Pons (tissue), 1 donor: ENCODE measurements around the gene TCTA.
"Not testable (repeated sequence)": the region's sequence is repeated elsewhere in the genome, so short reads cannot be mapped to it uniquely, and the experiment has no call there.

ENCODE experiments used
- DNase-seq: peaks from one replicate; pipeline ENCODE4 v3.0.0-alpha.2; 2016; ENCODE audit warnings: low spot score

The TCTA gene, protein sequence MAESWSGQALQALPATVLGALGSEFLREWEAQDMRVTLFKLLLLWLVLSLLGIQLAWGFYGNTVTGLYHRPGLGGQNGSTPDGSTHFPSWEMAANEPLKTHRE

DNA sequence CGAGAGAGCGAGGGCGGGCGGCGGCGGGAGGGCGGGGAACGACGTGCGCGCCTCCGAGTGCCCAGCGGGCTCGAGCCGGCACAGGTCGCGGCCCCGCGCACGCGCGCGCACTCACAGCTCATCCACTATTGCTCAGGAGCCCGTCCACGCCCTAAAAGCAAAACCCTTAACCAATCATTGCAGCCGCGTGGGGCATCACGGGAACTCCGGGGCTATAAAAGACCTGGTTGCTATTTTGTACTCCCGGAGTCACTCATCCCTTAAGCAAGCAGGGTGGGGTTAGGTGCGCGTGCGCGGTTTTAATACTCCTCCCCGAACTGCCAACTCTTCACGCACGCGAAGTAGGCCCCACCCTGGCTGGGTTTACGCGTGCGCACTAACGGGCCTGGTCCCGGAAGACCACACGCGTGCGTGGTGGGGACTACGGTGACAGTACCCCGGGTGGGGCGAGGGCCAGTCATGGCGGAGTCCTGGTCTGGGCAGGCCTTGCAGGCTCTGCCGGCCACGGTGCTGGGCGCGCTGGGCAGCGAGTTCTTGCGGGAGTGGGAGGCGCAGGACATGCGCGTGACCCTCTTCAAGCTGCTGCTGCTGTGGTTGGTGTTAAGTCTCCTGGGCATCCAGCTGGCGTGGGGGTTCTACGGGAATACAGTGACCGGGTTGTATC, at the start of gene TCTA, which contains the start of gene RHOA:
Gene TCTA (plus strand): TSS at position 456 of the 664 bp plus-strand sequence. CDS start 4 bp downstream, at position 460.
Gene RHOA (minus strand): TSS at position 9 of the 664 bp plus-strand sequence. CDS start 36,387 bp downstream, outside the sequence.
- DNase-seq: peak; percentile 100

DNA sequence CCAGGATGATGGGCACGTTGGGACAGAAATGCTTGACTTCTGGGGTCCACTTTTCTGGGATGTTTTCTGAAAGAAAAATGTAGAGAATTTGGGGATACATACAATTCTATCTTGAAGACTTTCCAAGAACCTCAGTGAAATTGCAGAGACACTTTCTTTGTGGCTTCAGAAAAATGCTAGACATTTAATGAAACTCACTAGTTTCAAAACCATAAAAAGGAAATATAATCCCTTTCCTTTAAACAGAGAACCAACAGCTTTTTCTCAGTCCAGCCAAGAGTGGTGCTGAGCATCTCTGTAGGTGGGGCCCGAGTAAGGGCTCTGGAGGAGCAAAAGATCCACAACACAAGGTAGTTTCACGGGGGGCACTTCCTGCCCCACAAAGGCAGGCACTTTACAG, 49.7 kb upstream of the TCTA start:
- DNase-seq: no peak

DNA sequence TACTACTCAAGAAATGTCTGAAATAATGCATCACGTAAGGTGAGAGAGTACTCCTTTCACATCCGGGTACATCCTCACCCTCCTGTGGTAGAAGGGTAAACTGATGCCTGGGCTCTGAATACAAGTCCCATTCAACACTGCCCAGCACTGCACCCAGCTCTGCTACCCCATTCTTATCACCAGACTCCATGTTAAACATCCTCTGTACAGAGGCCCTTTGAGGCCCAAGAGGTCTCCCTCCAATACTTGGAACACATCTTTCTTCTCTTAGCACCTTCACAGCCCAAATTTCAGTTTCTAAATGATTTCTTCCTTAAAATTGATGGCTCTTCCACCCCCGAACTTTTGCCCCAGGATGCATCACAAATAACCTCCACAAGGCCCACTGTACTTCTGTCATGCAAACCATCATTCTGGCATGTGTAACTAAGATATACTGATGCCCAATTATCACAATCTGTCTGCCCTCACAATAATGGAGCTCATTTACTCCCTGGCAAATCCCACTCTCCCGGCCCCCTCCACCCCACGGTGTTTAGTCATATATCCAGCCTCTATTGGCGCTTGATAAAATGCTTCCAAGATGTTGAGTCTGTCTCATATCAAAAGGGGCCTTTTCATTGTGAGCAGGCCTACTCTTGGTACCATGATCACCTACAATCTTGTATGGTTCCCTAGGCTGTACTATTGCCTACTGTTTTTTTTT, 41.5 kb upstream of the TCTA start:
- DNase-seq: no peak

DNA sequence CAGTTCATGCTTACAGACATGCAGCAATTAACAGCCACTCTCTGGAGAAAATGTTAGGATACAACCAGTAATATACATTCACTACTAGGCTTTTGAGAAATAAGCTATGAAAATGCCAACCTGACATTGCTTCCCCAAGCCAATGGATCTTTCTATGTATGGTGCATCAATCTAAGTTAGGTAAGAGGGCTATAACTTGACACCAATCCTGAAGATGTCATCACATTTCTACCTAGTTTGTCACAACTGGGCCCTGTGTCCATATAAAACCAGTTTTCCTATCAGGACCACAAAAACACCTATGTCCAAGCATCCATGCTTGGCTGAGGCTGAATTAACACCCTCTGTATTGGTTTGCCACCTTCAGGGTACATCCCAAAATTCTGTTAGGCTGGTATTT, 40.3 kb upstream of the TCTA start:
- no peak for DNase-seq

DNA sequence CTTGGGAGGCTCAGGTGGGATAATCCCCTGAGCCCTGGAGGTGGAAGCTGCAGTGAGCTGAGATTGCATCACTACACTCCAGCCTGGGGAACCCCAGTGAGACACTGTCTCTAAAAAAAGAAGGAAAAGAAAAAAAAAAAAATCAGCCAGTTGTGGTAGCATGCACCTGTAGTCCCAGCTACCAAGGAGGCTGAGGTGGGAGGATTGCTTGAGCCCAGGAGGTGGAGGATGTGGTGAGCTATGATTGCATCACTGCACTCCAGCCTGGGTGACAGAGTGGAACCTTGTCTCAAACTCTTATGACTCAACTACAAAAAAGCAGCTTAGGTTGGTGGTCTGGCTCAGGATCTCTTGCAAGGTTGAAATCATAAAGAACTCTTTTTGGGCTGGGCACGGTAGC, 34.7 kb upstream of the TCTA start:
- no peak for DNase-seq

DNA sequence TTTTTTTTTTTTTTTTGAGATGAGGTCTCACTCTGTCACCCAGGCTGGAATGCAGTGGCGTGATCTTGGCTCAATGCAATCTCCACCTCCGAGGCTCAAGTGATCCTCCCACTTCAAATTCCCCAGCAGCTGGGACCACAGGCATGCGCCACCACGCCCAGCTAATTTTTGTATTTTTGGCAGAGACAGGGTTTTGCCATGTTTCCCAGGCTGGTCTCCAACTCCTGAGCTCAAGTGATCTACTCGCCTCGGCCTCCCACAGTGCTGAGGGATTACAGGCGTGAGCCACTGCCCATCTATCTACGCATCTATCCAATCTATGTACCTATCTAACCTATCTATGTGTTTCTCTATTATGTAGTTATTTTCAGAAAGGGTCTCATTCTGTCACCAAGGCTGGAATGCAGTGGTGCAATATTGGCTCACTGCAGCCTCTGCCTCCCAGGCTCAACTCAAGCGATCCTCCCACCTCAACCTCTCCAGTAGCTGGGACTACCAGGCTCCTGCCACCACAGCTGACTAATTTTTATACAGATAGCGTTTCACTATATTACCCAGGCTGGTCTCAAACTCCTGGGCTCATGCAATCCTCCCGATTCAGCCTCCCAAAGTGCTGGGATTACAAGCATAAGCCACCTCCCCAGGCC, 33.9 kb upstream of the TCTA start:
- DNase-seq: no peak

DNA sequence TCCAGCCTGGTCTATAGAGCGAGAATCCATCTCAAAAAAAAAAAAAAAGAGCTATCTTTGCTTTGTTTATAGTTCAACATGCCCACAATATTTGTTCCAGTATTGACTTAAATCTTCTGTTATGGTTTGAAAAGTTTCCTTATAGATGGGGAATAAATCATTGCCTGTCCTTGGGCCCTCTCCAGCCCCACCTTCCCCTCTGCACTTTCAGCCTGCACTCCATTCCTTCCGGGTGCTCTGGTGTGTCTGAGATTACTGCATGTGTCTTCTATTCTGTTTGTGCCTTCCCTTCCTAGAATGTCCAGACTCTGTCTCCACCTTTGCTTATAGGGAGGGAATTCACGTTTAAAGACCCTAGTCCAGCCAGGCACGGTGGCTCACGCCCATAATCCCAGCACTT, 28.8 kb upstream of the TCTA start:
- DNase-seq: no peak

DNA sequence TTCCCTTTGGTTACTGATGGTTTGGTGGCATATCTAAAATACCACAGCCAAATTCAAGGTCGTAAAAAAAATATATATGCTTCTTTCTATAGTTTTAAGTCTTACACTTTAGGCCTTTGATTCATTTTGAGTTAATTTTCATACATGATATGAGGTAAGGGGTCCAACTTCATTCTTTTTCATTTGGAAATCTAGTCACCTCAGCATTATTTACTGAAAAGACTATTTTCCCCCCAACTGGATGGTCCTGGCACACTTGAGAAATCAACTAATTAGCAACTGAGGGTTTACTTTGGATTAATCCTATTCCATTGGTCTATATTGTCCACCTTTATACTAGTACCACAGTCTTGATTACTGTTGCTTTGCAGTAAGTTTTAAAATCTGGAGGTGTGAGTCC, 26.6 kb upstream of the TCTA start:
- no peak for DNase-seq

DNA sequence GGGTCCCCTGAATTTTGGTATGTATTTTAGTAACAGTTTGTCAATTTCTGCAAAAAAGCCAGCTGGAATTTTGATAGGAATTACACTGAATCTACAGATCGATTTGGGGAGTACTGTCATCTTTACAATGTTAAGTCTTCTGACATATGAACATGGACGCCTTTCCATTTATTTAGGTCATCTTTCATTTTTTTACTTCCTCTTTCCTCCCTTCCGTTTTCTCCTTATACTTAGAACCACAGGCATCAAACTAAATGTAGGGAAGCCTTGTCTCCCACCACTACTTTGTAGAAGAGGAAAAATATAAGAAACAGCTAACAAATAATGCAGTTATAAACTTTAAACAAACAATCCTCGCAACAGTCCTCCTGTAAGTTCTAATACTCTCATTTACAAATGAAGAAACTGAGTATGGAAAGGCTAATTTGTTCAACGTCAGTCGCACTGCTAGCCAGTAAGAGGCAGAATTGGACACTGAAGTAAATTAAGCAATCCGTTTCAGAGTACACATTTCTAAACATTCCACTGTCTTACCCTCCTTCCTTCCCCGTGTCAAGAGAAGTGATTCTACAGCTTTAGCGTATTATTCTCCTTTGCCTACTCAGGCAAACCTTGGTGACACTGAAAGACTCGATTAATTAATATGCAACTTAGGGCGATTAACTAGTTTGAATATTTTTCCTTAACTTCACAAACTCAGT, 26.0 kb upstream of the TCTA start:
- peak; percentile 17 for DNase-seq

DNA sequence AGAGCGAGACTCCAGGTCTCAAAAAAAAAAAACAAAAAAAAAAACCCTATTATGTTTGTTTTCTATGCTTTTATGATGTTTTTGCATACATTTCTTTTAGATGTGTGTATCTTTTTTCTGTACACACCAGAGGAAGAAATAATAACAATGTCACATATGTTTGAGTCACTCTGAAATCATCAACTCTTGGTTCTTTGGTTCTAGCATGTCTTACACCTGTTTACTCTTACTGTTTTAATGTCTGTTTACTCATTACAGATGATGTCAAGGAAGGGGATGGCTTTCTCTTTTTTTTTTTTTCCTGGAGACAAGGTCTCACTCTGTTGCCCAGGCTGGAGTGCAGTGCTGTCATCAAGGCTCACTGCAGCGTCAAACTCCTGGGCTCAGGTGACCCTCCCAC, 24.5 kb upstream of the TCTA start:
- no peak for DNase-seq

DNA sequence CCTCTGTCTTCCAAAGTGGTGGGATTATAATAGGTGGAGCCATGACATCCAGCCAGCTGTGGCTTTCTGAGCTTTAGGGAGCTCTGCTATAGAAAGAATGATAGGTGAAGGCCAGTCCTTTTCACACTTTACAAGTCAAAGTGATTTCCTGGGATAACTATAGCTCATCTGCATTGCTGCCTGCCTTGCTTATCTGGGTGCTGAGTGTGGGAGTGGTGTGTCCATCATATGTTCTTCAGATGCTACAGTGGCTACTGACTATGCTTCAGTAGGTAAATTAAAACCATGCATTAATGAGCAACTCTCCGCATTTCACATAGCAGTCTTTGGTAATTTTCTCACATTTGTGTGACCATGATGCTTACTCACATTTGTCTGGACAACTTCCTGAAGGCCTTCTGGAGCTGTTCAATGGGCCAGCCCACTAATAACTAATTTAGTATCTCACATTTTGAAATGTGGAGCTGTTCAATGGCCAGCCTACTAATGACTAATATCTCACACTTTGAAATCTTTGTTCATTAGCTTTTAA, 23.9 kb upstream of the TCTA start:
- no peak for DNase-seq

DNA sequence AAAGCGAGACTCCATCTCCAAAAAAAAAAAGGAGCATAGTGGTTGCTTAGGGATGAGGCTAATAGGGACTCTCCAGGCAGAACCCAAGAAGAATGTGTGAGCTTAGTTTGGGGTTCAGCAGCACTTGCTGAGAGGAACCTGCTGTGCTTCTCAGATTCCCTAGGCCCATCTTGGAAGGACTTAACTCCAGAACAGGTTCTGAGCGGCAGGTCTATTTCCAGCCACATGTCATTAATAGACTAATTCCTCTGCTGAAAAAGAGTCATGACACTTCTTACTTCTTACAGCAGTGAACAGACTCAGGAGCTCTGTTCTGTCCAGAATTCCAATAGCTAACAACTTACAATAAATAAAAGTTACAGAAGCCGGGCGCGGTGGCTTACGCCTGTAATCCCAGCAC, 22.9 kb upstream of the TCTA start:
- DNase-seq: no peak

DNA sequence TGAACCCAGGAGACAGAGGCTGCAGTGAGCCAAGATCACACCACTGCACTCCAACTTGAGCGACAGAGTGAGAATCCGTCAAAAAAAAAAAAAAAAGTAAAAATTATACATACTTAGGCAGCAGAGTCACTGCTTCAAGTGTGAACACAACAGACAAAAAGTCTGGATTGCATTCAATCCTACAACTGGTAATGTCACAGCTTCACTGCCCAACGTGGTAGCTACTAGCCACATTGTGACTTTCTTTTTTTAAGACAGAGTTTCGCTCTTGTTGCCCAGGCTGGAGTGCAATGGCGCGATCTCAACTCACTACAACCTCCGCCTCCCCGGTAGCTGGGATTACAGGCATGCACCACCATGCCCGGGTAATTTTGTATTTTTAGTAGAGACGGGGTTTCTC, 20.9 kb upstream of the TCTA start:
- DNase-seq: not testable (repeated sequence)

DNA sequence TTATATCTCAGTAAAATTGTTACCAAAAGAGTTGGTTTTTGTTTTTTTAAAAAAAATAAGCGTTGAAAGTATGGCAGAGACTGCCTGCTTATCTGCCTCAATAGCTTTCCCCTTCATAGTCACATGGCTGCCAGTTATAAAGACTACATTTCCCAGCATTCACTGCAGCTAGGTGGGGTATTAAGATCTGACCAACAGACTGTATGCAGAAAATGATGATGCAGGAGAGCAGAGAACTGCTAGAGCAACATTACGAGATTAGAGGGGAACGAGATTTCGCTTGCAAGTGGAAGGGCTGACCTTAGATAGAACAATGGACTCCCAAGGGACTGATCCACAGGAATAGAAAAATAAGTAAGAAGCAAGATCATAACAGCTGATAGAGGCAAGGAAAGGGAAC, 14.8 kb upstream of the TCTA start:
- peak; percentile 32 for DNase-seq

DNA sequence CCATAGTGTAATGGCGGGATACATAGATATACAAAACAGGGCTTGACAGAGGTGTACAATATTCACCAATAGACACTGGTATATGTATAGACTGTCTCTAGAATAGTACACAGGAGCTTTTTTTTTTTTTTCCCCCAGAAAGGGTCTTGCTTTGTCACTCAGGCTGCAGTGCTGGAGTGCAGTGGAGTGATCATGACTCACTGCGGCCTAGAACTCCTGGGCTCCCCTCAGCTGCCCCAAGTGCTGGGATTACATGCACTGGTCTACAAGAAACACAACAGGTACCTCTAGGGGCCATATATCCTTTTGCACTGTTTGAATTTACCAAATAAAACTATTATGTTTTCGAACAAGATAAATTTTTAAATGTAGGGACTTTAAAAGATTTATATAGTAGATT, 12.8 kb upstream of the TCTA start:
- DNase-seq: no peak

DNA sequence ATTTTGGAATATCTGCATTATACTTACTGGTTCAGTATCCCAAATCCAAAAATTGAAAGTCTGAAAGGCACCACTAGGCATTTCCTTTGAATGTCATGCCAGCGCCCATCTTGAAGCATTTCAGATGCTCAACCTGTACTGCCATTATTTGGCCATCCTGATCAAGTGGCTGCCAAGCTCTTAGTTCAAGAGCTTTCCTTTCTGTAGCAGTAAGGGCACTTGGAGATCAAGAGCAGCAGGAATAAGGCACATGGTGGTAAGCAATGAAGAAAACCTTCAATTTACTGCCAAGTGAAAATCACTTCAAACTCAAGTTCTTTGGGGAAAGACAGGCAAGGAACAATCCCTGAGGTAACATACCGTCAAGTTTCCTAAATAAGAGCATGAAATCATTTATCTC, 10.5 kb upstream of the TCTA start:
- DNase-seq: no peak

DNA sequence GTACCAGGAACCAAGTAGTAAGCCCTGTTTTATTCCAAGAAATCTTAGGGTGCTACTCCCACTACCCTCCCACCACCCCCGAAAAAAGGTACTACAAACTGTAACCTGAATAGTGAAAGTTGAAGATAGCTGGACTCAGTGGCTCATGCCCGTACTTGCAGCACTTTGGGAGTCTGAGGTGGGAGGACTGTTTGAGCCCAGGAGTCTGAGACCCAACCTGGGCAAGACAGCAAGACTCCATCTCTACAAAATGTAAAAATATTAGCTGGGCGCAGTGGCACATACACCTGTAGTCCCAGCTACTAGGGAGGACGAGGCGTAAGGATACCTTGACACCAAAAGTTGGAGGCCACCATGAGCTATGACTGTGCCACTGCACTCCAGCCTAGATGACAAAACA, 8.3 kb upstream of the TCTA start:
- DNase-seq: no peak

DNA sequence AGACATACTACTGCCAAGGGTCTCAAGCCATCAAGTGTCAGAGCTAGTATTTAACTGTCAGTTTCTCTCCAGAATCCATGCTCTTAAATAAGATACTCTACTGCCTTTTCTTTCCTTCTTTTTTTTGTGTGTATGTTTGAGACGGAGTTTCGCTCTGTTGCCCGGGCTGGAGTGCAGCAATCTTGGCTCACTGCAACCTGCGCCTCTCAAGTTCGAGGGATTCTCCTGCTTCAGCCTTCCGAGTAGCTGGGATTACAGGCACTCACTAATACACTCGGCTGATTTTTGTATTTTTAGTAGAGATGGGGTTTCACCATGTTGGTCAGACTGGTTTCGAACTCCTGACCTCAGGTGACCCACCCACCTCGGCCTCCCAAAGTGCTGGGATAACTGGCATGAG, 6.7 kb upstream of the TCTA start:
- DNase-seq: not testable (repeated sequence)

DNA sequence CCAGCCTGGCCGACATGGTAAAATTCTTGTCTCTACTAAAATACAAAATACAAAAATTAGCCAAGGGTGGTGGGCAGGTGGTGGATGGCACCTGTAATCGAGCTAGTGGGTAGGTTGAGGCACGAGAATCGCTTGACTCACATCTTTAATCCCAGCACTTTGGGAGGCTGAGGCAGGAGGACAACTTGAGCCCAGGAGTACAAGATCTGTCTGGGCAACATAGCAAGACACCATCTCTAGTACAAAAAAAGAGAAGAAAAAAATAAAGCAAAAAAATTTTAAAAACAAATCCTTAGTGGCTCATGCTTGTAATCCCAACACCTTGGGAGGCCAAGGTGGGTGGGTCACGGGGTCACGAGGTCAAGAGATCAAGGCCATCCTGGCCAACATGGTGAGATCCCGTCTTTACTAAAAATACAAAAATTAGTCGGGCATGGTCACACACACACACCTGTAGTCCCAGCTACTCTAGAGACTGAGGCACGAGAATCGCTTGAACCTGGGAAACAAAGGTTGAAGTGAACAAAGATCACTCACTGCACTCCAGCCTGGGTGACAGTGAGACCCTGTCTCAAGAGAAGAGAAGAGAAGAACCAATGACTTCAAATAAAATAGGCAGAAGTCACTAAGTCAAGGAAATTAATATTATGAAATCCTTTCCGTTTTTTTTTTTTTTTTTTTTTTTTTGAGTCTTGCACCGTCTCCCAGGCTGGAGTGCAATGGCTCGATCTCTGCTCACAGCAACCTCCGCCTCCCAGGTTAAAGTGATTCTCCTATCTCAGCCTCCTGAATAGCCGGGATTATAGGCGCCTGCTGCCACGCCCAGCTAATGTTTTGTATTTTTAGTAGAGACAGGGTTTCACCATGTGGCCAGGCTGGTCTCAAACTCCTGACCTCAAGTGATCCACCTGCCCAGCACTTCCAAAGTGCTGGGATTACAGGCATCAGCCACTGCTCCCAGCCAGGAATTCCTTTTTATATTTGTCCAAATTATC, 5.4 kb upstream of the TCTA start:
- DNase-seq: no peak

DNA sequence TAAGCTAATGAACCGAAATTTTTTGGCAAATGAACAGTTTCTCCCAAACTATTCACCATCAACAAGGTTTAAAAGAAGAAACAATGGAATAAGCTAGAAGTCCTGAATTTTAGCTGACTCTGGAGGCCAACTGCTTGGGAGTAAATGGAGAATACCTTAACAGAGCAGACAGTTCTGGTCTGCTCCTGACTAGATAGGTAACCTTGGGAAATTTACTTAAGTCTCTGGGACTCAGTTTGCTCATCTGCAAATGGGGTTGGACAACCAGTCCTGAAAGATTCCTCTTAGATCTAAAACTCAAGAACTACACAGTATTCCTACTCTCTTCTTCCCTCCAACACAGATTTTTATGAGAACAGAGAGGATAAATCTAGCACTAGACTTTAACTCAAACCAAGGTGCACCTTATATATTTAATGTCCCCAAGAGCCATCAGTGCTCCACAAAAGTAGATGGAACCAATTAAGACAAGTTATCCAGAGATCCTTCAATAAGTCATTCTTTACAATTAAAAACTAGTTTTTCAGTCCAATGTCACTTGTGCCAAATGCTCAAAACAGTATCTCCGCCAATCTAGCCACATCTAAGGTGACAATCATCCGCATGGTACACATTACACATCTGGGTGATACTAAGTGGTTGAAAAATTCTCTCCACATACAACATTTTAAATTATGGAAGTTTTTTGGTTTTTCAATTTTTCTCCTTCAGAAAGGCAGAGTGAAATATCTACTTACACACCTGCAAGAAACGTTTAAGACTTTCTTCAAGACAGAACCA, 2.0 kb upstream of the TCTA start:
- no peak for DNase-seq
